Myocyte (in vitro differentiated cells): ENCODE results near the gene OSGEP. TPM values are rescaled to one million over a fixed set of nuclear protein-coding genes. Genes with fewer than 3 reads are reported as not detected.

Source experiments
- DNase-seq: peaks from one replicate; pipeline ENCODE4 v3.0.0-alpha.2; 2012; ENCODE audit warnings: low read depth
- total RNA-seq: library from RNA; depleted of rRNA; stranded (reverse); fragments of >200 nt; gene quantifications from 2 replicates; pipeline ENCODE4 v1.2.3, GENCODE V29; 2014

Gene OSGEP
- total RNA-seq, 1 donor from 2014 or later: 33.2 TPM

- peak; percentile 53 for DNase-seq
These were observed 19.7 kb downstream of the OSGEP start for GRCh38 chr14:20434701-20435581.

DNA sequence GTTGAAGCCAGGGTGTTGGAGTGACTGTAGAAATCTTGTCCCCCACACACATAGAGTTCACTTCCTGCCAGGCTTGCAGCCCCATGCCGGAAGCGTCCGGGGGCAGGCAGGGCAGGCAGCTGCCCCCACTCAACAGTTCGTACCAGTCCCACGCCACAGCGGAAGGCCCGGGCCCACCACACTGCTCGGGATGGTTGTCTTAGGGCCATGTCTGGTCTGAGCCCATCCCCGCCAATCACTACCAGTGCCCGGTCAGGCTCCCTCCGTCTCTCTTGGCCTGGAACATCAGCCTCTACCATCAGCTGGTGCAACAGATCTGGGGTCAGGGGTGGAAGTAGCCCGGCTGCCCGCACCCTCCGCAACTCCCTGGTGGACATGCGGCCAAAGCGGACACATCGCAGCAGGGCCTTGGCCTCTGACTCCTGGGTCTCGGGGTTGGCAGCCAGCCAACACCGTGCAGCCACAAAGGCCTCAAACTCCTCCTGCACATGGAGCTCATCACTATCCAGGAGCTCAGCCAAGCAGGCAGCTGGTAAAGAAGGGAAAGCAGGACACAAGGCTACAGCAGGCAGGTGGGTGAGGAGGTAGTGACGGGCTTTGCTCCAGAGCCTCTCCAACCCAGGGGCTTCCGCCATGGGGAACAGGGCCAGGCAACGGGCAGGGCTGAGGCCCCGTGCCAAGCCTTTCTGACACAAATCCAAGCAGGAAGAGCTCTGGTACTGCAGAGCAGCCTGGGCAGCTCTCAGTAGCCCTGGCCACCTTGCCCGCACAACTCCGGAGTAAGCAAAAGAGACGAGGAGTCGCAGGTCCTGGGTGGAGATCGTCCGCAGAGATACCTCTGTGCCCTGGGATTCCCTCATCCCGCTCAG lies 24.6 kb downstream of the OSGEP start:
- peak; percentile 52 for DNase-seq

DNA sequence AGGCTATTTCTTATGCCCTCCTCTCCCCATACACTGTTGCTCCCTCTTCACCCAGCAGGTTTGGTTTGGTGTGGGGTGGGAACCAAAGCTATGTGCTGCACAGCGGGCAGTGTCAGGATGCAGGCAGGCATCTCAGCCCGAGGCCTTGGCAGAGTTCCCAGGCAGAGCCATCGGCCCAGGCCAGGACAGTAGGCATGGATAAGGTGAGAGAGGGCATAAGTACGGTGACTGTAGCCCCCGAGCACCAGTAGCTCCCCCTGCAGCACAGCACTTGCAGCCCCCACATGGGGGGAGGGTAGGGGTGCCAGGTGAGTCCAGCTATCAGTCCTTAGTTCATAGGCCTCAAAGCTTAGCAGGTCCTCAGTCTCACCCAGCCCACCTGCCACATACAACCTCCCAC lies 25.8 kb downstream of the OSGEP start:
- DNase-seq: no peak

DNA sequence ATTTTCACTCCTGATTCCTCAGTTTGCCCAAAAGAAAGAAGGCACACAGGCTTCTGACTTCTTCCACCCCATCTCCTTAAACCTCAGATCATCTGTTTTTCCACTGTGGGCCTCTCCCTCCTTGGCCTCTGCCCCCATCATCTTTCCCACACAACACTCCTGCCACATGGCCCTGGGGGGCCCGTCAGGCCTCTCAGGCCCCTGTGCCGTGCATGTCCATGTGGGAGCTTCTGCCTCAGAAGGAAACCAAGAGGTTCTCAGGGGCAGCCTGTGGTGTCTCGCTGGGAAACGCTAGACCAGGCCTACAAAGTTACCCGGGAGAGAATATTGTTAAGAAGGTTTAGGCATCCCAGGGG lies 26.6 kb downstream of the OSGEP start:
- DNase-seq: no peak

- DNase-seq: peak; percentile 46
These were observed 27.2 kb downstream of the OSGEP start for GRCh38 chr14:20427231-20428009.

GRCh38 chr14:20424851-20425250 lies 29.8 kb downstream of the OSGEP start:
- no peak for DNase-seq

GRCh38 chr14:20422886-20423285 lies 31.7 kb downstream of the OSGEP start:
- DNase-seq: no peak

- no peak for DNase-seq
These were observed 33.3 kb downstream of the OSGEP start for GRCh38 chr14:20421267-20421666.

GRCh38 chr14:20419419-20419818 lies 35.2 kb downstream of the OSGEP start:
- DNase-seq: no peak

DNA sequence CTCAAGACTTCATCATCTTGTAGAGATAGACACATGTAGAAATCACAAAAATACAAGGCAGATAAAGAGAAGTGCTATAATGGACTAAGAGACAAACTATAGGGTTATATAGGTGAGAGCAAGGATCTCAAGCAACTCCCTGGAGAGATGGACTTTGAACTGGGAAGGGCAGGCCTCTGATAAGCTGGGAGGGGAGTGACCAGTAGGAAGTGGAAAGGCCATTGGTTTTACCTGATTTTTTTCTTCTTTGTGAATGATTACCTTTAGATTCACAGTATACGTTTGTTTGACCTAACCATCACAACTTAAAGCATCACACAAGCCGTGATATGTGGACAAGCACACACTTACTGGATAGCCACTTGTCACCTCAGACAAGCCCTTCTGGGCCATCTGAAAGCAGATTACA lies 36.1 kb downstream of the OSGEP start:
- no peak for DNase-seq

GRCh38 chr14:20417250-20418186 lies 37.1 kb downstream of the OSGEP start:
- DNase-seq: no peak

DNA sequence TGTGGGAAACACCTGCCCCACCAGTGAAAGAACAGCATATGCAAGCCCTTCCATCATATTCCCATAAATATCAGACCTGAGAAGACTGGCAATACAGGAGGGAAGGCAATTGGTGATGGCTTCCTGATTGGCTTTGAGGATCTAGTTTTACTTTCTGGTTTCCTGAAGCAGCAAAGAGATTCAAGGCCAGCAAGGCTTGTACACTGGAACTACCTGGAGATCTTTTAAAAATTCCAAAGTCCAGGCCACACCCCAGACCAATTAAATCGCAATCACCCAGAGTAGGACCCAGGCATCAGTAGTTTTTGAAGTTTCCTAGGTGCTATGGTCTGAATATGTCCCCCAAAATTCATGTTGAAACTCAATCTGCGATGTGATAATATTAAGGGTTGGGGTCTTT lies 38.4 kb downstream of the OSGEP start:
- DNase-seq: no peak

GRCh38 chr14:20415782-20416206 lies 38.8 kb downstream of the OSGEP start:
- peak; percentile 67 for DNase-seq

GRCh38 chr14:20413744-20414082 lies 40.9 kb downstream of the OSGEP start:
- DNase-seq: peak; percentile 56

DNA sequence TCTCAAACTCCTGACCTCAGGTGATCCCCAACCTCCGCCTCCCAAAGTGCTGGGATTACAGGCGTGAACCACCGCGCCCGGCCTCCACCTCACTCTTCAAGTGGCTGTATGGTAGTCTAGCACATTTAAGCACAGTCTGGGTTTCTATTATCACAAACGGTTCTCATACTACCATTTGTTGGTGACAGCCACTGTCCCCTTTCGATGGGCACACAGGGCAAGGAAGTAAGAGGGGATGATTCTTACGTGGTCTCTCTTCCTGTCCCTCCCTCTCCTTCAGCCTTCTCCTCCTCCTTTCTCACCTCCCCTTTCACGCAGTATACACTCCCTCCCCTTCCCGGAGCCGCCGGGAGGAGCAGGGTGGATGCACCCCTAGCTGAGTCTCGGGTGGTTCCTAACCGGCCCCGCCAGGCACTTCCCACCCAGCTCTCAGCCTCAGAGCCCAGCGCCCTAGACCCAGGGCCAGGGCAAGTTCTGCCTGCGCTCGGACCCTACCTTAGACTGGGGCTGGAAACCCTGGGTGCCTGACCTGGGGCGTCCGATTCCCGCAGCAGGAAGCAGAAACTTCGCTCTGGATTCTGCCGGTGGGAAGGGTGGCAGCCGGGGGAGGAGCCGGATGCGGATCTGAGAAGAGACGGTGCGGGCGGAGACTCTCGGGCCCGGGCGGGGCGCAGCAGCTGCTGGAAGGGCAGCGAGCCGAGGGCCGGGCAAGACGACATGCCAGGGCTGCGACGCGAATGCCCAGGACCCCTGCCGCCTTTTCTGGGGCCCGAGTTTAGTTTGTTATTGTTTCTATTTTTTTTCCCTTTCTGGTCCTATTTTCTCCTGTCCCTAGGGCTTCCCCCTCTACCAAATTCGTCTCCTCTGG lies 41.5 kb downstream of the OSGEP start, which contains the start of gene TEP1:
Gene TEP1, minus strand, starts transcription at position 626 of the 868 bp plus-strand sequence. CDS start 5,062 bp downstream, outside the sequence.
- DNase-seq: peak; percentile 91

GRCh38 chr14:20412411-20412810 lies 42.2 kb downstream of the OSGEP start:
- peak; percentile 23 for DNase-seq

DNA sequence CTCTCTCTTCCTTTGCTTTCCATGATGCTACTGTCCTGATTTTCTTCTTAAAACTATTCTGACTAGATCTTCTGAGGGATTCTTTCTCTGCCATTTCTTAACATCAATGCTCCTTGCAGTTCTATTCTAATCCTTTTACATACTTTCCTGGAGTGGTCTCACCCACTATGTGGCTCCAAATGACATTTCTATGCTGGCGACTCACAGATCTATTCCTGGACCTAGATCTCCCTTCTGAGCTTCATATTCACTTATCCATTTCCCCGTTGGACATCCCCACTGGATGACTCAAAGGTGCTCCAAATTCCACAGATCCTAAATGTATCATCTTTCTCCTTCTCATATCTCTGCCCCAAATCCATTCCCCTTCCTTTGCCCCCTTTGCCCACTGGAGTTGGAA lies 45.4 kb downstream of the OSGEP start:
- peak; percentile 91 for DNase-seq

- no peak for DNase-seq
These were observed 51.1 kb downstream of the OSGEP start for GRCh38 chr14:20403521-20403920.

GRCh38 chr14:20400965-20401593 lies 53.5 kb downstream of the OSGEP start:
- DNase-seq: no peak
